Measurements from ENCODE around the gene THRA. TPM values are rescaled to one million over a fixed set of nuclear protein-coding genes. Genes with fewer than 3 reads are reported as not detected.

THRA gene
- total and polyA plus RNA-seq, 2 experiments from 2014 or later: 58.1 to 87.0 TPM

GRCh38 chr17:40072735-40073346 lies 10.1 kb downstream of the THRA start:
- H3K36me3 ChIP-seq: no peaks in the 10 kb centered on the region
- peak in 1 of 2 donors; percentile 45 for DNase-seq (ENCODE audit: low read depth in 1 of 2, low spot score in 1 of 2)
- no peaks in the 10 kb centered on the region for H3K27me3 ChIP-seq
- no peak overlapping the region for H3K4me3 ChIP-seq
- peak overlapping the region; percentile 89 for H3K27ac ChIP-seq
- no peaks in the 10 kb centered on the region for H3K9me3 ChIP-seq (ENCODE audit: low read depth)
- TF ChIP-seq CTCF (IDR thresholded peaks at IDR 0.05; ENCODE audit: low read depth, low read length): no peak
- H3K4me1 ChIP-seq (ENCODE audit: low read depth): peaks cover 80% of the 10 kb centered on the region

GRCh38 chr17:40073454-40074174 lies 10.8 kb downstream of the THRA start:
- peak overlapping the region; percentile 89 for H3K27ac ChIP-seq
- no peaks in the 10 kb centered on the region for H3K27me3 ChIP-seq
- no peaks in the 10 kb centered on the region for H3K36me3 ChIP-seq
- DNase-seq (ENCODE audit: low read depth in 1 of 2, low spot score in 1 of 2): no peak
- no peaks in the 10 kb centered on the region for H3K9me3 ChIP-seq (ENCODE audit: low read depth)
- no peak for TF ChIP-seq CTCF (IDR thresholded peaks at IDR 0.05; ENCODE audit: low read depth, low read length)
- H3K4me3 ChIP-seq: no peak overlapping the region
- peaks cover 74% of the 10 kb centered on the region for H3K4me1 ChIP-seq (ENCODE audit: low read depth)

DNA sequence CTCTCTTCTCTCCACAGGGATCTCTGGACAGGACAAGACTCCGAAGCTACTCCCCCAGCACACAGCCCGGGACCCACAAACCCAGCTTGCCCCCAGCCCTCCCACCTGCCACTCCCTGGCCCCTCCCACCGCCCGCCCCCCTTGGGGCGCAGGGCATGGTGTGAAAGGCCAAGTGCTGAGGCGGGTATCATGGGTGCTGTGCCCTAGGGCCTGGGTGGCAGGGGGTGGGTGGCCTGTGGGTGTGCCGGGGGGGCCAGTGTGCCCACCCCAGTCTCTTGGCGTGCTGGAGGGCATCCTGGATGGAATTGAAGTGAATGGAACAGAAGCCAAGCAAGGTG lies 11.4 kb downstream of the THRA start:
- DNase-seq (ENCODE audit: low read depth in 1 of 2, low spot score in 1 of 2): no peak
- Histone ChIP-seq H3K4me3 (no peak overlapping the region), H3K27me3 (no peaks in the 10 kb centered on the region), H3K4me1 (ENCODE audit: low read depth) (peaks cover 70% of the 10 kb centered on the region), H3K36me3 (no peaks in the 10 kb centered on the region), H3K27ac (peak overlapping the region; percentile 89), H3K9me3 (ENCODE audit: low read depth) (no peaks in the 10 kb centered on the region)
- TF ChIP-seq CTCF (IDR thresholded peaks at IDR 0.05; ENCODE audit: low read depth, low read length): no peak

DNA sequence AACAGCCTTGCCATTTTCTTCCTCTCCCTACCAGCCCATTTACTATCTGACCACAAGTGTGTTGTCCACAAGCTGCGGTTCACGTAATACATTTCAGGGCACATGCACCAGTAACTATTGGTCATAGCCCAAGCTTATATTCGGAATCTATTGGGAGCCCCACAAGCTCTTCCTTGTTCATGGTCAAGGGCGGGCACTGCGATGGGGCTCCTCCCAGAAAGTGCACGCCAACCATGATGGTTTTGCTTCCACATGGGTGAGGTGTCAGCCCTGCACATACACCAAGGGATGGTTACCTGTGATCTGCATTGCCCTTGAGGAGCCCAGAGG lies 12.1 kb downstream of the THRA start:
- peak in 1 of 2 donors; percentile 25 for DNase-seq (ENCODE audit: low read depth in 1 of 2, low spot score in 1 of 2)
- H3K27ac ChIP-seq: peak overlapping the region; percentile 89
- no peaks in the 10 kb centered on the region for H3K36me3 ChIP-seq
- H3K9me3 ChIP-seq (ENCODE audit: low read depth): no peaks in the 10 kb centered on the region
- no peak for TF ChIP-seq CTCF (IDR thresholded peaks at IDR 0.05; ENCODE audit: low read depth, low read length)
- no peaks in the 10 kb centered on the region for H3K27me3 ChIP-seq
- no peak overlapping the region for H3K4me3 ChIP-seq
- peaks cover 63% of the 10 kb centered on the region for H3K4me1 ChIP-seq (ENCODE audit: low read depth)

DNA sequence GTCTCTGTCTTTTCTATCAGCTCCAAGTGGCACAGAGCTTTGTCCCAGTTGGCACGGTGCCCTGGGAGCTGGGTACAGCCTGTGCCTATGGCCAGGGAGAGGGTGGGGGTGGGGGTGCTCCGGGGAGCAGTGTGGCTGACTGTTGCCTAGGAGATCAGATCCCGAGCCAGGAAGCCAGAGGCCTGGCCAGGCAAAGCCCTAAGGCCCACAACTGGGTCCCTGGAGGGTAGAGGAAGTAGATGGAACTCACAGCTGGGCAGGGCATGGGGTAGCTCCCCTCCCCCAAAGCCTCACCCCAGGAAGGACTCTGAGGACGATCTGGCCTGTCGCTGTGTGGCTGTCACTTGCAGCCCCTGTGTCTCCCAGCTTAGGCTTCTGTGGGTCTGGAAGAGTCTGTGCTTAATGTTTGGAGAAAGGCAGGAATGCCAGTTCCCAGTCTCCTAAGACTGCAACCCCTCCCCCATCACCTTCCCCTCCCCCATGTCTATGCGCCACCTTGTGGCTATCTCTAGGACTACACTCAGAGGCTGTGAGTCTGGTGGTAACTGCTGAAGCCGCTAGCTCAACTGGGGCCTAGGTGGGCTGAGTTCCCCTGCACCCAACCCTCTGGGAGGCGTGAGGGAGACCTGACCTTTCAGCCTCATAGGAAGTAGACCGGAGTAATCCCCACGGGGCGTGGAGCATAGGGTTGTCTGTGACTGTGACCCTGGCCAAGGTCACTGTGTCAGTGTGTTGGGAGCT lies 12.6 kb downstream of the THRA start:
- Histone ChIP-seq H3K27me3 (no peaks in the 10 kb centered on the region), H3K36me3 (no peaks in the 10 kb centered on the region), H3K9me3 (ENCODE audit: low read depth) (no peaks in the 10 kb centered on the region), H3K4me1 (ENCODE audit: low read depth) (peaks cover 57% of the 10 kb centered on the region), H3K4me3 (no peak overlapping the region), H3K27ac (peak overlapping the region; percentile 89)
- peak; percentile 84 for TF ChIP-seq CTCF (IDR thresholded peaks at IDR 0.05; ENCODE audit: low read depth, low read length)
- DNase-seq (ENCODE audit: low read depth in 1 of 2, low spot score in 1 of 2): peak; percentile 76 to 78
